CD4-positive, alpha-beta T cell treated with Interleukin-10 for 1 hour (primary cell): Measurements from ENCODE around the gene MRPS10.
"Not testable (repeated sequence)": the region's sequence is repeated elsewhere in the genome, so short reads cannot be mapped to it uniquely, and the experiment has no call there.

Experiments used
- DNase-seq: peaks from one replicate; pipeline ENCODE4 v3.0.0-alpha.2; 2020

MRPS10 gene

GRCh38 chr6:42236682-42237473 lies 19.2 kb upstream of the MRPS10 start:
- no peak for DNase-seq

- DNase-seq = no peak
These were observed 18.4 kb upstream of the MRPS10 start for GRCh38 chr6:42236030-42236429.

GRCh38 chr6:42232035-42232434 lies 14.4 kb upstream of the MRPS10 start:
- DNase-seq = no peak

GRCh38 chr6:42230345-42231321 lies 13.0 kb upstream of the MRPS10 start:
- no peak for DNase-seq

- no peak for DNase-seq
These were observed 12.0 kb upstream of the MRPS10 start for GRCh38 chr6:42229506-42230119.

- no peak for DNase-seq
These were observed 10.6 kb upstream of the MRPS10 start for GRCh38 chr6:42228305-42228704.

- no peak for DNase-seq
These were observed 9.7 kb upstream of the MRPS10 start for GRCh38 chr6:42227173-42227850.

- DNase-seq = no peak
These were observed 9.0 kb upstream of the MRPS10 start for GRCh38 chr6:42226645-42227143.

GRCh38 chr6:42226161-42226611 lies 8.5 kb upstream of the MRPS10 start:
- no peak for DNase-seq

- no peak for DNase-seq
These were observed 7.8 kb upstream of the MRPS10 start for GRCh38 chr6:42225419-42225818.

- DNase-seq = no peak
These were observed 7.3 kb upstream of the MRPS10 start for GRCh38 chr6:42225029-42225339.

GRCh38 chr6:42224222-42225028 lies 6.8 kb upstream of the MRPS10 start:
- DNase-seq = no peak

- DNase-seq = no peak
These were observed 4.8 kb upstream of the MRPS10 start for GRCh38 chr6:42222448-42222847.

- DNase-seq = no peak
These were observed 3.9 kb upstream of the MRPS10 start for GRCh38 chr6:42221546-42221945.

- no peak for DNase-seq
These were observed 3.1 kb upstream of the MRPS10 start for GRCh38 chr6:42220807-42221206.

GRCh38 chr6:42217157-42217518 lies 523 bp downstream of the MRPS10 start:
- no peak for DNase-seq

- not testable (repeated sequence) for DNase-seq
These were observed 1.2 kb downstream of the MRPS10 start for GRCh38 chr6:42216495-42216894.

- DNase-seq = no peak
These were observed 5.2 kb downstream of the MRPS10 start for GRCh38 chr6:42212442-42212841.

- DNase-seq = no peak
These were observed 5.9 kb downstream of the MRPS10 start for GRCh38 chr6:42211726-42212125.

- DNase-seq = no peak
These were observed 7.1 kb downstream of the MRPS10 start for GRCh38 chr6:42210551-42210950.

GRCh38 chr6:42207559-42207958 lies 10.1 kb downstream of the MRPS10 start:
- not testable (repeated sequence) for DNase-seq

GRCh38 chr6:42204768-42205282 lies 12.8 kb downstream of the MRPS10 start:
- DNase-seq = no peak
